ENCODE data around the gene OR6A2.

OR6A2 gene

GRCh38 chr11:6755303-6755952 lies 44.1 kb downstream of the OR6A2 start:
- peak; percentile 24 for DNase-seq

- DNase-seq = no peak
Observed at GRCh38 chr11:6747097-6747668, 52.3 kb downstream of the OR6A2 start.

GRCh38 chr11:6746626-6747025 lies 52.9 kb downstream of the OR6A2 start:
- DNase-seq = no peak

- DNase-seq = no peak
Observed at GRCh38 chr11:6746086-6746618, 53.3 kb downstream of the OR6A2 start.

GRCh38 chr11:6745465-6746015 lies 53.9 kb downstream of the OR6A2 start:
- no peak for DNase-seq

DNA sequence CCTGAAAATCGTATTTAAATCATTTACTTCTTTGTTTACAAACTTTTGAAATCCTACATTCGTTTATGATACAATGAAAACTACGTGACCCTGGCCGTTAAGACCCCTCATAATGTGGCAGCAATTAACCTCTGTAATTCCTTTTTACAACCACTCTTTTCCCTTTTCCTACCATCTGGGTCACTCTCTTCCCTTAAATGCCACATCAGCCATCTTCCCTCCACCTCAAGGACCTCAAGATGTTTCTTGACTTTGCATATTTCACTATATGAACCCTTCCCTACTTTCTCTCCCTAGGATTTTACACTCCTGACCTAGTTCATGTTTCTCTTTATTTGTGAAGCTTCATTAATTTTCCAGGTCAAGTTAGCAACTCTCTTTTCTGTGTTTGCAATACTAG lies 54.5 kb downstream of the OR6A2 start:
- DNase-seq = no peak

DNA sequence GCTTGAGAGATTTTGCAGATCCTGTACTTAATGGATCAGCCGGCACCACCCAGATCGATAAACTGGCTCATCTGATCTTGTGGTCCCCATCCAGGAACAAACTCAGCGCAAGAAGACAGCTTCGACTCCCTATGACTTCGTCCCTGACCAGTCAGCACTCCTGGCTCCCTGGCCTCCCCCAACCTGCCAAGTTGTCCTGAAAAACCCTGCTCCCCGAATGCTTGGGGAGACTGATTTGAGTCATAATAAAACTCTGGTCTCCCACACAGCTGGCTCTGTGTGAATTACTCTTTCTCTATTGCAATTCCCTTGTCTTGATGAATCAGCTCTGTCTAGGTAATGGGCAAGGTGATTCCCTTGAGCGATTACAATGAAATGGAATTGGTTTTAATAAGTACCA lies 57.2 kb downstream of the OR6A2 start:
- DNase-seq = no peak
